H9 (cell line): Measurements from ENCODE around the gene N4BP2L1. TPM values are rescaled to one million over a fixed set of nuclear protein-coding genes. Genes with fewer than 3 reads are reported as not detected.
A peak's percentile ranks its signal among the peaks of the same experiment; 100 is the strongest.

Source experiments
- DNase-seq: peaks from one replicate; pipeline ENCODE4 v3.0.0-alpha.2; 2017
- H2AFZ ChIP-seq: one replicate; pipeline ENCODE4 v1.6.1; 2013; ENCODE audit warnings: mild to moderate bottlenecking, low read length, control low read depth, moderate library complexity
- H2AK5ac ChIP-seq: 2 replicates; pipeline ENCODE4 v1.6.1; 2013; ENCODE audit warnings: low read length, control low read depth, mixed read lengths; ENCODE audit not compliant: insufficient read length
- H2BK120ac ChIP-seq: one replicate; pipeline ENCODE4 v1.6.1; 2013; ENCODE audit warnings: low read depth, mild to moderate bottlenecking, low read length, control low read depth, inconsistent platforms; ENCODE audit not compliant: poor library complexity, severe bottlenecking
- H2BK12ac ChIP-seq: 2 replicates; pipeline ENCODE4 v1.6.1; 2013; ENCODE audit warnings: low read length, control low read depth, mixed read lengths, low read depth; ENCODE audit not compliant: insufficient read length
- H2BK15ac ChIP-seq: 2 replicates; pipeline ENCODE4 v1.6.1; 2013; ENCODE audit warnings: low read depth, low read length, control low read depth
- H2BK20ac ChIP-seq: one replicate; pipeline ENCODE4 v1.6.1; 2013; ENCODE audit warnings: low read depth, mild to moderate bottlenecking, low read length, control low read depth, inconsistent platforms; ENCODE audit not compliant: poor library complexity, severe bottlenecking
- H2BK5ac ChIP-seq: 2 replicates; pipeline ENCODE4 v1.6.1; 2013; ENCODE audit warnings: low read length, control low read depth, mixed read lengths; ENCODE audit not compliant: insufficient read length
- H3K14ac ChIP-seq: 2 replicates; pipeline ENCODE4 v1.6.1; 2013; ENCODE audit warnings: low read length, control low read depth; ENCODE audit not compliant: insufficient read depth
- H3K18ac ChIP-seq: 2 replicates; pipeline ENCODE4 v1.6.1; 2013; ENCODE audit warnings: low read depth, mild to moderate bottlenecking, mixed read lengths, low read length, control low read depth; ENCODE audit not compliant: insufficient read length
- H3K23ac ChIP-seq: 2 replicates; pipeline ENCODE4 v1.6.1; 2013; ENCODE audit warnings: low read length, control low read depth, mixed read lengths, low read depth; ENCODE audit not compliant: insufficient read length
- H3K23me2 ChIP-seq: 2 replicates; pipeline ENCODE4 v1.6.1; 2013; ENCODE audit warnings: low read depth, mild to moderate bottlenecking, mixed read lengths, low read length, control low read depth; ENCODE audit not compliant: insufficient read length, poor library complexity, severe bottlenecking
- H3K27ac ChIP-seq: 2 replicates; pipeline ENCODE4 v1.5.1; 2013; ENCODE audit warnings: low read length, control low read depth, mixed read lengths, low read depth; ENCODE audit not compliant: insufficient read length
- H3K27me3 ChIP-seq: 2 replicates; pipeline ENCODE4 v1.6.1; 2013; ENCODE audit warnings: low read length, control low read depth, inconsistent platforms; ENCODE audit not compliant: insufficient read depth
- H3K4ac ChIP-seq: 2 replicates; pipeline ENCODE4 v1.6.1; 2013; ENCODE audit warnings: low read depth, mild to moderate bottlenecking, control low read depth, inconsistent platforms, low read length, moderate library complexity
- H3K4me1 ChIP-seq: 2 replicates; pipeline ENCODE4 v1.6.1; 2013; ENCODE audit warnings: low read length, control low read depth, inconsistent platforms; ENCODE audit not compliant: insufficient read depth
- H3K4me2 ChIP-seq: 2 replicates; pipeline ENCODE4 v1.6.1; 2013; ENCODE audit warnings: low read length, control low read depth, mixed read lengths; ENCODE audit not compliant: insufficient read length, insufficient read depth
- H3K56ac ChIP-seq: 2 replicates; pipeline ENCODE4 v1.6.1; 2013; ENCODE audit warnings: low read depth, mild to moderate bottlenecking, mixed read lengths, low read length, control low read depth; ENCODE audit not compliant: insufficient read length
- H3K79me1 ChIP-seq: 2 replicates; pipeline ENCODE4 v1.6.1; 2013; ENCODE audit warnings: low read depth, mild to moderate bottlenecking, moderate library complexity, low read length, control low read depth, inconsistent platforms; ENCODE audit not compliant: insufficient read depth, poor library complexity, severe bottlenecking
- H3K79me2 ChIP-seq: 2 replicates; pipeline ENCODE4 v1.6.1; 2013; ENCODE audit warnings: low read length, control low read depth, inconsistent platforms; ENCODE audit not compliant: insufficient read depth
- H3K9ac ChIP-seq: 2 replicates; pipeline ENCODE4 v1.6.1; 2013; ENCODE audit warnings: low read length, control low read depth, mixed read lengths; ENCODE audit not compliant: insufficient read length; ENCODE audit errors: extremely low read depth
- H3K9me3 ChIP-seq: one replicate; pipeline ENCODE4 v1.6.1; 2013; ENCODE audit warnings: low read depth, low read length, inconsistent platforms; ENCODE audit not compliant: control insufficient read depth
- H3T11ph ChIP-seq: one replicate; pipeline ENCODE4 v1.6.1; 2013; ENCODE audit warnings: mild to moderate bottlenecking, low read length, control low read depth, inconsistent platforms
- H4K20me1 ChIP-seq: one replicate; pipeline ENCODE4 v1.6.1; 2013; ENCODE audit not compliant: control insufficient read depth, insufficient read length, insufficient read depth
- H4K5ac ChIP-seq: 2 replicates; pipeline ENCODE4 v1.6.1; 2013; ENCODE audit warnings: low read depth, mild to moderate bottlenecking, mixed read lengths, low read length, control low read depth; ENCODE audit not compliant: insufficient read length
- H4K8ac ChIP-seq: replicated peaks from 2 replicates; pipeline ENCODE4 v1.6.1; 2013; ENCODE audit warnings: low read length, control low read depth, mixed read lengths, low read depth; ENCODE audit not compliant: insufficient read length
- H4K91ac ChIP-seq: 2 replicates; pipeline ENCODE4 v1.6.1; 2013; ENCODE audit warnings: low read depth, mild to moderate bottlenecking, moderate library complexity, mixed read lengths, low read length, control low read depth; ENCODE audit not compliant: insufficient read length
- H3K27ac Mint-ChIP-seq, 3 experiments: 2 replicates in 2 of 3; 3 replicates in 1 of 3; pipeline ENCODE4 v1.8.0; 2020 to 2021; ENCODE audit warnings: mixed read lengths in 3 of 3, mild to moderate bottlenecking in 1 of 3, moderate library complexity in 1 of 3
- H3K27me3 Mint-ChIP-seq: 2 replicates; pipeline ENCODE4 v1.8.0; 2021; ENCODE audit warnings: low read depth, mild to moderate bottlenecking, moderate library complexity, mixed read lengths
- H3K36me3 Mint-ChIP-seq, 3 experiments: 2 replicates in 2 of 3; 3 replicates in 1 of 3; pipeline ENCODE4 v1.8.0; 2020 to 2021; ENCODE audit warnings: low read depth in 3 of 3, mixed read lengths in 3 of 3; ENCODE audit not compliant: insufficient read depth in 1 of 3
- H3K4me1 Mint-ChIP-seq, 2 experiments: 2 replicates each; pipeline ENCODE4 v1.8.0; 2020; ENCODE audit warnings: mixed read lengths in 2 of 2
- H3K4me3 Mint-ChIP-seq, 2 experiments: 2 replicates in 1 of 2; 3 replicates in 1 of 2; pipeline ENCODE4 v1.8.0; 2020 to 2021; ENCODE audit warnings: mild to moderate bottlenecking in 2 of 2, mixed read lengths in 2 of 2, moderate library complexity in 1 of 2
- H3K9me3 Mint-ChIP-seq, 2 experiments: 2 replicates in 1 of 2; 3 replicates in 1 of 2; pipeline ENCODE4 v1.8.0; 2020; ENCODE audit warnings: mild to moderate bottlenecking in 2 of 2, mixed read lengths in 2 of 2, moderate library complexity in 1 of 2
- CTCF ChIP-seq: fragments of 200-600 bp; sonication (generic); conservative IDR thresholded peaks from 3 replicates; pipeline ENCODE4 v1.8.0; 2021; ENCODE audit warnings: antibody characterized with exemption, mild to moderate bottlenecking
- WGBS: extraction: QIAGEN DNeasy Blood & Tissue Kit; methylation state at CpG from one replicate; pipeline ENCODE4 v1.1.7; 2013; ENCODE audit warnings: missing lambda C conversion rate, low lambda C conversion rate, mixed read lengths; ENCODE audit not compliant: insufficient read length; ENCODE audit errors: extremely low coverage; 5-methylcytosine and 5-hydroxymethylcytosine counted together
- total RNA-seq: library from RNA; stranded (reverse); gene quantifications from 2 replicates; pipeline ENCODE4 v1.2.1, GENCODE V29; 2021

The N4BP2L1 gene
- total RNA-seq, 1 experiment from 2014 or later: 1.5 TPM

- no peak overlapping the region for H4K5ac ChIP-seq
- Mint-ChIP-seq H3K36me3 (peaks cover 2 to 3% (median 3%) of the 10 kb centered on the region in 3 experiments; a peak in 4 of 7 replicates), H3K27ac (no peak overlapping the region), H3K4me3 (peak overlapping the region; percentile 74 to 80), H3K9me3 (no peaks in the 10 kb centered on the region; a peak in 1 of 5 replicates), H3K4me1 (peaks cover 23 to 24% of the 10 kb centered on the region in 2 experiments), H3K27me3 (peaks cover 19% of the 10 kb centered on the region)
- no peak overlapping the region for H2BK120ac ChIP-seq
- H3K23me2 ChIP-seq: peaks cover 17% of the 10 kb centered on the region
- H3K4me1 ChIP-seq: peaks cover 3% of the 10 kb centered on the region; the same call in 1 of the 2 replicates
- no peaks in the 10 kb centered on the region for H3K9me3 ChIP-seq
- H3K27me3 ChIP-seq: peaks cover 4% of the 10 kb centered on the region
- no peaks in the 10 kb centered on the region for H3K79me2 ChIP-seq
- H3K4me2 ChIP-seq: peak overlapping the region; percentile 46
- H3K9ac ChIP-seq: no peak overlapping the region
- TF ChIP-seq CTCF: no peak
- no peak overlapping the region for H3K18ac ChIP-seq
- WGBS: no CpG with 5 or more reads among the region's 9 CpGs
- no peak overlapping the region for H3K27ac ChIP-seq
- H3T11ph ChIP-seq: no peak overlapping the region
- no peak overlapping the region for H3K4ac ChIP-seq
- H4K8ac ChIP-seq: no peak overlapping the region
- H3K14ac ChIP-seq: no peak overlapping the region
- H2BK15ac ChIP-seq: no peak overlapping the region; the same call in 1 of the 2 replicates
- H2BK12ac ChIP-seq: peak overlapping the region; percentile 55
- H3K23ac ChIP-seq: no peak overlapping the region
- H2AFZ ChIP-seq: no peak overlapping the region
- no peaks in the 10 kb centered on the region for H3K79me1 ChIP-seq
- H4K91ac ChIP-seq: no peak overlapping the region
- H2BK5ac ChIP-seq: no peak overlapping the region
- no peak overlapping the region for H3K56ac ChIP-seq
- no peak overlapping the region for H2AK5ac ChIP-seq
- no peaks in the 10 kb centered on the region for H4K20me1 ChIP-seq
- no peak for DNase-seq
- H2BK20ac ChIP-seq: no peak overlapping the region
These were observed 877 bp upstream of the N4BP2L1 start for GRCh38 chr13:32428581-32429432.
